Left forelimb (tissue), 1 donor: ENCODE data around the gene NTM.
"Not testable (repeated sequence)": the region's sequence is repeated elsewhere in the genome, so short reads cannot be mapped to it uniquely, and the experiment has no call there.

Experiments used
- DNase-seq: peaks from one replicate; pipeline ENCODE4 v3.0.0-alpha.2; 2018; ENCODE audit warnings: low spot score

Gene NTM

GRCh38 chr11:132047167-132047566 is 676.8 kb downstream of the NTM start:
- no peak for DNase-seq

GRCh38 chr11:132048040-132048439 is 677.6 kb downstream of the NTM start:
- no peak for DNase-seq

- no peak for DNase-seq
Observed at GRCh38 chr11:132049205-132049604, 678.8 kb downstream of the NTM start.

GRCh38 chr11:132050049-132050448 is 679.6 kb downstream of the NTM start:
- no peak for DNase-seq

- no peak for DNase-seq
Observed at GRCh38 chr11:132050577-132051165, 680.3 kb downstream of the NTM start.

- no peak for DNase-seq
Observed at GRCh38 chr11:132051704-132052103, 681.3 kb downstream of the NTM start.

- DNase-seq, result no peak
Observed at GRCh38 chr11:132052342-132052741, 681.9 kb downstream of the NTM start.

GRCh38 chr11:132052904-132053303 is 682.5 kb downstream of the NTM start:
- DNase-seq, result no peak

GRCh38 chr11:132054822-132055221 is 684.4 kb downstream of the NTM start:
- no peak for DNase-seq

- DNase-seq, result no peak
Observed at GRCh38 chr11:132055296-132055695, 684.9 kb downstream of the NTM start.

- DNase-seq, result no peak
Observed at GRCh38 chr11:132056689-132057088, 686.3 kb downstream of the NTM start.

GRCh38 chr11:132057266-132057665 is 686.9 kb downstream of the NTM start:
- DNase-seq, result no peak

- no peak for DNase-seq
Observed at GRCh38 chr11:132058211-132058772, 687.9 kb downstream of the NTM start.

GRCh38 chr11:132060567-132060966 is 690.2 kb downstream of the NTM start:
- no peak for DNase-seq

GRCh38 chr11:132062031-132062430 is 691.6 kb downstream of the NTM start:
- no peak for DNase-seq

- no peak for DNase-seq
Observed at GRCh38 chr11:132062541-132062940, 692.1 kb downstream of the NTM start.

- no peak for DNase-seq
Observed at GRCh38 chr11:132064987-132065620, 694.7 kb downstream of the NTM start.

GRCh38 chr11:132068556-132068955 is 698.1 kb downstream of the NTM start:
- no peak for DNase-seq

- DNase-seq, result not testable (repeated sequence)
Observed at GRCh38 chr11:132069593-132069992, 699.2 kb downstream of the NTM start.

GRCh38 chr11:132070907-132071306 is 700.5 kb downstream of the NTM start:
- DNase-seq, result not testable (repeated sequence)

GRCh38 chr11:132072044-132072857 is 701.8 kb downstream of the NTM start:
- DNase-seq, result no peak

- DNase-seq, result no peak
Observed at GRCh38 chr11:132072858-132073211, 702.4 kb downstream of the NTM start.

GRCh38 chr11:132073787-132074186 is 703.4 kb downstream of the NTM start:
- DNase-seq, result no peak
